ENCODE data around the gene ANTXR1.

GRCh38 chr2:68971591-68972231 is 41.3 kb upstream of the ANTXR1 start:
- TF ChIP-seq CHD2 (IDR thresholded peaks at IDR 0.05; ENCODE audit: low read length, partially characterized antibody) (no peak), CTCF (IDR thresholded peaks at IDR 0.05) (no peak), NRF1 (IDR thresholded peaks at IDR 0.05; ENCODE audit: low read depth, low read length) (no peak), SMC3 (IDR thresholded peaks at IDR 0.05; ENCODE audit: low read depth, low read length) (no peak), MAX (IDR thresholded peaks at IDR 0.05; ENCODE audit: low read depth) (0 out of 2 replicates have a peak, but pooled peaks have one; percentile 8), TAF1 (IDR thresholded peaks at IDR 0.05; ENCODE audit: borderline replicate concordance, low read depth, low read length) (no peak), FOXJ3 (CRISPR knock-in tag; IDR thresholded peaks at IDR 0.05) (no peak), REST (IDR thresholded peaks at IDR 0.05; ENCODE audit: low read depth, low read length) (no peak), NFIC (IDR thresholded peaks at IDR 0.05; ENCODE audit: borderline replicate concordance) (peak; percentile 72), RAD21 (IDR thresholded peaks at IDR 0.05; ENCODE audit: low read length) (no peak)

All from SK-N-SH (cell line).